ENCODE measurements around the gene CCDC73.
A peak's percentile ranks its signal among the peaks of the same experiment; 100 is the strongest.

CCDC73 gene

DNA sequence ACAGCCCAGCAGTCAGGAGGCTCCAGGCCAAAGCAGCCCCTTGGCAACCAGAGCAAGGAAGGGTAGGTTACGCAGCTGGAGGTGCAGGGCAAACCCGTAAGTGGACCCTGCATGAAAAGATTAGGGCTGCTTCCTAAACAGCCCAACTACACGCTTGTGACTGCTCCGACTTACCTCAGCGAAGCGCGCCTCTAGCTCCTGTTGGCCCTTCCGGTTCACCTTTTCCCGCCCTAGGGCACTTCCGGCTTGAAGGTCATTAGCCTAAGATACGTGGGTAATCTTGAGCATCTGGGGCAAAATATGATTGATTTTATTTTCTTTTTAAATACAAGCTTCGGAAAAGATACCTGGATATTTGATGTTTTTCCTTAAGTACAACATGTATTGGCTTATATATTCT, at the start of gene CCDC73:
Gene CCDC73 (minus strand): TSS at position 224 of the 400 bp plus-strand sequence. CDS start 34,419 bp downstream, outside the sequence.
- DNase-seq, result no peak

DNA sequence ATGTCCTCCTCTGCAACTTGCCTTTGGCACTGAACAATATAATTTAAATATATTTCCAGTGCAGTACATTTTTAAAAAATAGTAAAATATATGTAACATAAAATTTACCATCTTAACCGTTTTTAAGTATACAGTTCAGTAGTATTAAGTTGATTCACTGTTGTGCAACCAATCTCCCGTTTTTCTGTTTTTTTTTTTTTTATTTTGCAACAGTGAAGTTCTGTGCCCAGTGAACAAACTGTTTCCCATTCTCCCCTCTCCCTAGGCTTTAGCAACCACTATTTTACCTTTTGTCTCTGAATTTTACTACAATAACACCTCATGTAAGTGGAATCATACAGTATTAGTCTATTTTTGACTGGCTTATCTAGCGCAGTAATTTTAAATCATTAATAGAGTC, 49.1 kb upstream of the CCDC73 start:
- no peak for DNase-seq

DNA sequence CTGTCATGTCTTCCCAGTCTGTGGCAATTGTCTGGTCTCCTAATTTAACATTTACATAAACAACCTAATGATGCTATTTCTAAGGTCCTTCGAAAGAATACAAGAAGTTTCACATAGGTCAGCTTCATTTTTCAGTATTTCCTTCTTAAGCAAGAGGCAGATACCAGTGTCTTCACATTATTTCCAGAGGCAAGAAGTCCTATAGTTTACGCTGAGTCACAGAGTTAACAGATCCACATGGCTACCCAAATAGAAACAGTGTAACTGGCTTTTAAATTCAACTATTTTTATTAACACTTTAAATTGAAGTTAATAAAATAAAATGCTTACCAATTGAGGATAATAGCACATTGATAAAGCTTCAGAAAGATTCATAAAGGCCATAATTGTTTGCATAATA, 46.1 kb upstream of the CCDC73 start:
- DNase-seq, result no peak

DNA sequence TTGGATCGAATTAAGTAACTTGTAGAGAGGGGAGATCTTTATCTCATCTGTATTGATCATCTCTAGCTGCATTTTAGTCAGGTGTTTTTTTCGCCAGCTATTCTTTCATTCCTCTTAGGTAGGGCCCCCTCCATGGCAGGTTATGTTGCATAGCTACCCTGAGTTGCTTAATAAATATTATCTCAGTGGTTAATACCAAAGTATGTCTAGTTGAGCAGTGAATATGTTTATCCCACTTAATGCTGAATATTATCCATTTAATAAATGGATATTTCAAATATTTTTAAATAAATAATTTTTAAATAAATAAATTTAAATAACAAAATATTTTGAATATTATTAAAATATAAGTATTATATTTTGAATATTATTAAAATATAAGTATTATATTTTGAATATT, 44.8 kb upstream of the CCDC73 start:
- DNase-seq, result no peak

DNA sequence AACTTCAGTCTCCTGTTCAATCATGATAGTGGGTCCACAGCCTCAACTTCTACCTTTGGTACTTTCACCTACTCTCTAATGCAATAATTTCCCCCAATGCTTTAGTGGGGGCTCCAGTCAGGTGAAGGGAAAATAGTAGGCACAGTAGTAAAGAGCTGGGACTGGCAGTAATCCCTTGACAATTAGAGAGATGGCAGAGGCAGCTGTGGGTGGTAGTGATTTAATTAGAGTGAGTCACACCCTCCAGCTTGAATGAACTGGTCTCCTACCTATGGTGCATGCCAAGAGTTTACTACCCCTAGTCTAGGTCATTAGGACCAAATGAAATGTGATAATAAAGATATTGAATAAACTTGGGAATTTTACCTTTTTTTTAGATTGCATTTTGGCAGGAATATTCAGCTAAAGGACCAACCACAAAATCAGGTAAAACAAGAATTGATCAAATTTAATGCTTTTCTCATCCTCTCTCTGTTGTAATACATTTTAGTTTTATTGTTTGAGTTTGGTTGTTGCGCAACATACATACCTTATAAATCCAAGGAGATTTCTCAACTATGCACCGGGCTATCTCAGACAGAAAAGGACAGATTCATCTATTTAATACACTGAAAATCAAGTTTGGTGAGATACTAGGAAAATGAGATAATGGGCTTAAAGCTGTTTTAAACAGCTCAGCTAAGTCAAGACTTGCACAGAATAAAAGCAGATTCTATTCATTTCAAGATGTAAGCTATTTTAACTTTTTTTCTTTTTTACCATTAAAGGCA, 44.2 kb upstream of the CCDC73 start:
- DNase-seq, result no peak

DNA sequence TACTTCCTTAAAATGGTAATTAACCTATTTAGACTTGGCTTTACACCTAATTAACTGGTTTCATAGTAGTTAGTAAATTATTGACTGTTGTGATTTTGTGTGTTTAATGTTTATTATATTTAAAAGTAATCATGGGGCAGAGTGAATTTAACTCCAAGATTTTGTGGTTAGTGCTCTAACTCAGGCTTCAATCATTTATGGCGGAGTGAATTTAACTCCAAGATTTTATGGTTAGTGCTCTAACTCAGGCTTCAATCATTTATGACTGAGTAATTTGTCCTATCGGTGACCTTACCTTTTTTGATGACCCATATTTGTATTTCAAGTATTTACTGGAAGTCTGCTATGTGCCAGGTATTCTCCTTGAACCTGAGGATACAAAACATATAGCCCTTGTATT, 42.5 kb upstream of the CCDC73 start:
- DNase-seq, result no peak

DNA sequence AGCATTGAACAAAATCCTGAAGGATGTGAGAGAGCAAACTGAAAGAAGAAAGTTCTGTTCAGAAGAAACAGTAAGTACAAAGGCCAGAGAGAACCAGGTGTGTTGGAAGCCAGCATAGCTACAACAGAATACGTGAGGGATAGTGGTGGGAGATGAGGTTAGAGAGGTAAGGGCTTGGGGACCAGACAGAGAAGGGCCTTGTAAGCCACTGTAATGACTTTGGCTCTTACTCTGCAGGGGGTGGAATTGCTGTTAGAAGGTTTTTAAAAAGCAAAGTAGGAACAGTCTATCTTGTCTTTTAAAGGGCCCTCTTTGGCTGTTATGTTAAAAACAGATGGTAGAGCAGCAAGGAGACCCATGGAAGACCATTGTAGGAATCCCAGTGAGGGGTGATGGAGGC, 39.5 kb upstream of the CCDC73 start:
- no peak for DNase-seq

DNA sequence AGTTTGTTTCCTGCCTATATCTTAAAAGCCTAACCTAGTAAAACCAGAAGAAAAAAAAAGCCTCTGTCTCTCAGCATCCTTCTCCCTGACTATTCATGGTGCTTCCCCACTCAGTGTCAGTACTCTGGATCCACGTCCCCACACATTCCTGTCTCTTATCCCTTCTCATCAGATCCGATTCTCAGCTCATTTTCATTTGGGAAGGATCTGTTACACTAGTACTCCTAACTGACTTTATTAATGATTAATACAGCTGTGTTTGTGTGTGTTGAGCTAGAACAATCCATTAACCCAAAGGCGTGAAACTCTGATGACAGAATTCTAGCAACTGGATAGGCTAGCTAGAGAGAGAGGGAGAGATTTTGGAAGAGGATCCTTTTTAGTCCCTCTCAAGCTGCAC, 36.8 kb upstream of the CCDC73 start:
- DNase-seq, result no peak

DNA sequence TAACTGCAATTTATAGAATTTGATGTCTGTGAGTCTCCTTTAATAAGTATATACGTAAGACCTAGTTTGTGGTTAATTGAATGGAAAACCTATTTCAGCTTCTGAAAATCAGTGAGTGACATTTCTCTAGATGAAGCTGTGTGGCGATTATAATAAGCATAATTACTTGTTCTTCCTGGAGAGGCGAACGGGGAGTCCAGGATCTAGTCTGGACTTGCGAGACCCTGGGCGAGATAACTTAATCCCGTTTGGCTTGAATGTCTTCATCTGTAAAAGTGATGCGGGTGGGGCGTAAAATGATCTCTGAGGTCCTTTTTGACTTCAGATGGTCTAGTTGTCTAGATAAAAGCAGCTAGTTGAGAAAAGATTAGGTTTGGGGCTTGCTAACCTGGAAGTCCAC, 36.3 kb upstream of the CCDC73 start:
- no peak for DNase-seq

DNA sequence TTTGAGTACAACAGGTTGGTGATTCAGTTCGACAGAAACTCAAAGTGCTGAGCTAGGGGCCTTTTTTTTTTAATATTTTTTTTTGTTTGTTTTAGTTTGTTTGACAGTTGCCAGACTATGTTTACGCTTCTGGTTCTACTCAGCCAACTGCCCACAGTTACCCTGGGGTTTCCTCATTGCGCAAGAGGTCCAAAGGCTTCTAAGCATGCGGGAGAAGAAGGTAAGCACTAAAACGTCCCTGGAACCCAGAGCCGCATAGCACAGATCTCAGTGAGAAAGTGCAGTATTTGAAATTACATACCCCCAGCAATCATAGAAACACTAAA, 35.9 kb upstream of the CCDC73 start:
- DNase-seq, result peak; percentile 75

DNA sequence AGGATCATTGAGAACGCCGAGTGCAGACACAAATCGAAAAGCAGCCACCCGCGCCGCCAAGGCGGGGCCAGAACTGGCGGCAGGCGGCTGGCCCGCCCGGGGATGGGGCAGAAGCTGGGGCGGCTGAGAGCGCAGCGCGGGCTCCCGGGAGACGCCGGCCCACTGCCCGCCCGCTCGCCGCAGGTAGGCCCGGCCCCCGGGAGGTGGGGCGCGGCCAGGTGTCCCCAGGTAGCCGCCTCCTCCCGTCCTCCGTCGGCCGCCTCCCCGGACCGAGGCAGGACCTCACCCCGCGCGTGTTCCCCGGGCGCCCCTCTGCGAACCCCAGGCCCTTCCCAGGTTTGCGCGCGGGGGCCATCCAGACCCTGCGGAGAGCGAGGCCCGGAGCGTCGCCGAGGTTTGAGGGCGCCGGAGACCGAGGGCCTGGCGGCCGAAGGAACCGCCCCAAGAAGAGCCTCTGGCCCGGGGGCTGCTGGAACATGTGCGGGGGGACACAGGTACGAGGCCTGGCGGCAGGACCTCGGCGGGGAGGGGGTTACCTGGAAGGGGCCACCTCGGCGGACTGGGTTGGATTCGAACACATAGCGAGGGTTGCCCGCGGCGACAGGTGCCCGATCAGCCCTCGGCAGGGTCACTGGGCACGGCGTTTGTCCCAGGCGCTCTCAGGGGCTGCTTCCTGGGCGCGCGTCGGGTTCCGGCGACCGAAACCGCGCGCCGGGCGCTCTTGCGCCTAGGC, 35.4 kb upstream of the CCDC73 start, which contains the start of gene PRRG4:
Gene PRRG4 (plus strand): TSS at position 248 of the 733 bp plus-strand sequence. CDS start 603 bp downstream, outside the sequence.
- DNase-seq, result peak; percentile 87

DNA sequence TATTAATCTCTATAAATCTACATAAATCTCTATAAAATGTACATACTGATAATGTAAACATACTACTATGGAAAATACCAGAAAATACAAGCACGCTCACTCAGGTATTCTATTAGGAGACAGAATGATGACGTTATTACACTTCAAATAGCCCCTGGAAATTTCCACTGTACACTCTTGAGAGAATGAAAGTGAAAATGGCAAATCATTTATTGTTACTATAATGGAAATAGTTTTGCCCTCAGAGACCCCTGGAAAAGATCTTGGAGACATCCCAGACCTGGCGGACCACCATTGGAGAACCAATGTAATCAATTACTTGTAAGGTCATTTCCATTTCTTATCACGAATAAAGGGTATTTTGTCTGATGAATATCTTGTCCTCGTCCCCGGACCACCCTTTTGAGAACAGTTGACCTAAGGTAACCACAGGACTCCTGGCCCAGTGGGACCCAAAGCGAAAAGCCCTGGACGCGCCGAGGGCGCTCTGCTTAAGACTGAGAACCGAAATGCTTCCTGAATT, 34.8 kb upstream of the CCDC73 start:
- peak; percentile 42 for DNase-seq

DNA sequence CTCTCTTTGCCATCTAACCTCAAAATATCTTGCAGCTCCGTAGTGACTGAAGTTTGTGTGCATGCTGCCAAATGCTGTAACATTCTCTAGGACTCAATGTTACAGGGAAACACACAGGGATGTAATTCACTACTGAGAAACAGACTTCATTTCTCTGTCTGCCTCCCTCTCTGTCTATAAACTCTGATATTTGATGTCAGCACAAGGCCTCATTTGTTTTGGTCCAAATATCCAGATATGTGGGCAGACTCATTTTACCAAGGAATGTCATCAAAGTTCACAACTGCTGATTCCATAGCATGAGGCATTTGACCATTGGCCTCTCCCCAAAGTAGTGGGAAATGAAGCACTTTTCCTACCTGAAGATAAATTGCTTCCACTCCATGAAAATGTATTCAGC, 32.8 kb upstream of the CCDC73 start:
- DNase-seq, result no peak

DNA sequence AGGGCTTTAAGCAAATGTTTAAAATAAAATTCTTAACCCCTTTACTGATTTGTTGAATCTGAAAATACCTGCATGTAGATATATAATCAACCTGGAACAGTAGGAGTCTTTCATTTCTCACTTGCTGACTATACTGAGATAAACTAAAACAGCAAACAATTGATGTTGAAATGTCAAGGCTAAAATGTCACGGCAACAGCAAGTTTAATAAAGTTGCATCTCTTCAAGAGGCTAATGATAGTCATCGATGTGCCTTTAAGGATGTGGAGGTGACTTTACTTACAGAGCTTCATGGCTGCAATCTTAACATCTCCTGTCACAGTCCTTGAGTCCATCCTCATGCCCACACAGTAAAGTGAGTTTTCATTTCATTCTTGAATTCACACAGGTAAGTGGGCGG, 31.7 kb upstream of the CCDC73 start:
- no peak for DNase-seq

DNA sequence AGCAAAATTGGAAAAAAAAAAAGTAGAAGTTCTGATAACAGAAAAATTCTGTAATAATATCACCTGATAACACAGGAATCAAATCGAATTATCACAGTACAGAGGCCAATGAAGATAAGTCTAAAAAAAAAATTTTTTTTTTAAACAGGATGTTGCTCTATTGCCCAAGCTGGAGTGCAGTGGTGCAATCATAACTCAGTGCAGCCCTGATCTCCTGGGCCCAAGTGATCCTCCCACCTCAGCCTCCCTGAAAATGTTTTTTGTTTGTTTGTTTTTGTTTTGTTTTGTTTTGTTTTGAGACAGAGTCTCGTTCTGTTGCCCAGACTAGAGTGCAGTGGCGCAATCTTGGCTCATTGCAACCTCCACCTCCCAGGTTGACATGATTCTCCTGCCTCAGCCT, 29.2 kb upstream of the CCDC73 start:
- peak; percentile 40 for DNase-seq

DNA sequence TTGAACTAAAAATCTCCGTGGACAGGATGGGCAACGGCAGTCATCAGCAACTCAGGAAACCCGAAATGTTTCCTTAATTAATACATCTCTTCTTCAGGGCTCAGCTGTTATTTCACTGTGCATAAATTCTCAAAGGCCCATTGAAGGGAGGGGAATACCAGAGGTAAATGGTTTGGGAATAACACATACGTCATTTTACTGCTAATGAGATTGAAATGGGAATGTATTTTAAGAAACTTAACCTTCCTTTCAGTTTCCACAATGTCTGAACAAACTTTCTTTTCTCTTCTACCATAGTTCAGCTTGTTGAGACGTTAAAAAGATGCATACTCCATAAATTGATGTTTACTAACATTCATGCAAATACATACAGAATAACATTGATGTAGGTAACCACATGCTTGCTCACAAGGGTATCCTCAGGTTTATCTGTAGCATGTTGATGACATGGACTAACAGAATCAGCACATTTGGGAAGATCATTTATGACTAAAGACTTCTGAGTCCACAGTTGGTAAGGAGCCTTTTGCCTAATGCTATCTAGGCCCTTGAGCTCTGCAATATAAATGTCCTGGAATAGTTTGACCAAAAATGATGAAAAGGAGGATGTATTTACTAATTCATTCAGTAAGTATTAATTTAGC, 27.6 kb upstream of the CCDC73 start:
- DNase-seq, result no peak

DNA sequence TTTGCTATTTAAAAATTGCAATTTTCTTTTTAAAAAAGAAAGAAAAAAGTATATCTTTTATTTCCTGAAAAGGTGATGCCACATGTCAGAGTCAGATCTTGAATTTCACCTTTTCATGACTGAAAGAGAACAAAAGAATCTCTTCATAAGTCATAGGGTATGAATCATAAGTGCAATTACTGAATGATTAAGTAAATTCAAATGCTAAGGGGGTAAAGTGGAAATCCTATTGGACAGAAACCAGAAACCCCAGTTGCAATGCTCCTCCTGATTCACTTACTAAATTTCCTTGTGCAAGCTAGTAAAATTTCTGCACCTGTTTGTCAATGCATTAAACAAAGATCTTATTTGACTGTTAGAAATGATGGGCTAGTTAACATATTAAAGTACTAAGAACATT, 27.1 kb upstream of the CCDC73 start:
- DNase-seq, result no peak

DNA sequence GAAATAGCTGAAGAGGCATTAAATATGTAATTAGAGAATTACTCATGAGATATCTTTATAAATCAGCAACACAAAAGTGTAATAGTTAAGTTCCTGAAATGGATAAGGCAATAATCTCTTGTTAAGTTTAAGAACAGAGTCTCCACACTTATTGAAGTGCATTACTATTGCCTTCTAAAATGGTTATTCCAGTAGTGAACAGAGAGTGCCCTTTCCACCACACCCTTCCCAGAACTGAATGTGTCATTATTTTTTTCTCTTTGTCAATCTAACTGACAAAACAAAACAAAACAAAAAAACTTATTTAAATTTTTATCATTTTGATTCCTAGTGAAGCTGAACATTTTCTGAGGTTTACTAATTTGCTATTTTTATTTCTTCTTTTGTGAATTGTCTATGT, 26.0 kb upstream of the CCDC73 start:
- no peak for DNase-seq

DNA sequence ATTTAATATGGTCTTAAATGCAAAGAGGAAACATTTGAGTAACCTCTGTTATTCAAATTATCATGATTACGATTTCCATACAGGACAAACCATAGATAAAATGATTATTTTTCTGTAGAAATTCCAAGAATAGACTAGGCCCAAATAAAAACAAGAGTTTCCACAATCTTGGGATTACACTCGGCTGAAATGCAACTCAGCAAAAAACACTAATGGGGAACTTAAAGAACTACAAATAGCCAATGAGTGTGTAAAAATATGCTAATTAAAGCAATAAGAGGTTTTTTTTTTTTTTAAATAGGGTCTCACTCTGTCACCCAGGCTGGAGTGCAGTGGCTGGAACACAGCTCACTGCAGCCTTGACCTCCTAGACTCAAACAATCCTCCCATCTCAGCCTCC, 24.7 kb upstream of the CCDC73 start:
- DNase-seq, result no peak

DNA sequence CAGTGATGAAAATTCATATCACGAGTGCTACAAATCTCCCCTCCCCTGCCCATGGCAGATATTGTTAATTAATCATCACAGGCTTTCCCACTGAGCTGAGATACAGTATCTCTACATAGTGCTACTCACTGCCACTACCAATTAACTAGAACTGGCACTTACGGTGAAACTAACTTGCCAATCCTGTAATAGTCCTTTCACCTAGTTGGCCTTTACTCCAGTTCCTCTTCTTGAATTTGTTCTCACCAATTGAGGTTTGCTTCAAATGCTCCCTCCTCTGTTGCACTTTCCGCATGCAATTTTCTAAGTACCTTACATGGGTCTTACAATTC, 23.4 kb upstream of the CCDC73 start:
- DNase-seq, result no peak

DNA sequence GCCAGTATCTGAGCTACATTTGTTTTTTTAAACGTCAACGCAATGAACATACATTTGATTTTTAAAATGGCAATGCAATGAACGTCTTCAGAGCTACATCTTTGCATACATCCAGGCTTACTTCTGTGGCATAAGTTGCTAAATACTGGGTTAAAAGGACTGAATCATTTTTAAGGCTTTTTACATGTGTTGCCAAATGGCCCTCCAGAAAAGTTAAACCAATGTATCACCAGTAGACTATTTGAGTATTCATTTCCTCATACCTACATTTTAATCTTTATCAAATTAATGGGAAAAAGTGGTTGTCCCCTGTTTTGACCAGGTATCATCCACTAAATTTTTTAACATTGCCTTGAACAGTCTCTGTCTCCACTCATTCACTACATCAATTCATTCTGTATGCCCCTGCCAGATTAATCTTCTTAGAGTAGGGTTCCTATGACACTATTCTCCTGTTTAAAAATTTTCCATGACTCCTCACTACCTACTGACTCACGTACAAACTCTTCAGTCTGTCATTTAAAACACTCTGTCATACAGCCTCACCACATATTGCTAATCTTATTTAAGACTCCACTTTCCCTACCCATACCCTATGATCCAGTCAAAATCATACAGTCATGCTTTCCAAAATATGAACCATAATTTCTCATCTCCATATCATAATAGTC, 22.9 kb upstream of the CCDC73 start:
- no peak for DNase-seq

DNA sequence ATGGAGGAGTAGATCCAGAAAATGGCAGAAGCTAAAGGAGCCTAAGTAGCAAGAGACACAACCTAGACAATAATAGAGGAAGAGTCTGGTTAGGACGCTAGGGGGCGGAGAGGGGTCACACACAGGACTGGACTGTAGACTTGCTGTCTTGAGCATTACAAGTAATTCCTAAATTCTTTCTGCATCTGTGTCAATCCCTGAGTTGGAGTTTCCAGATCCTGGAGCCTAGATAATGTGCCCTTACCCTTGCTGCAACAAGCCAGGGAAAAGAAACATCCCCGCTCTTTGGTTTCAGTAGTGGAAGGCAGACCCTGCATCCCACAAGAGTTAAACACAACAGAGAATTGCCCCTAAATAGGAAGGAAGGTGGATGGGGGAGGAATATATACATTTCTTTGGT, 14.9 kb upstream of the CCDC73 start:
- DNase-seq, result peak; percentile 90

DNA sequence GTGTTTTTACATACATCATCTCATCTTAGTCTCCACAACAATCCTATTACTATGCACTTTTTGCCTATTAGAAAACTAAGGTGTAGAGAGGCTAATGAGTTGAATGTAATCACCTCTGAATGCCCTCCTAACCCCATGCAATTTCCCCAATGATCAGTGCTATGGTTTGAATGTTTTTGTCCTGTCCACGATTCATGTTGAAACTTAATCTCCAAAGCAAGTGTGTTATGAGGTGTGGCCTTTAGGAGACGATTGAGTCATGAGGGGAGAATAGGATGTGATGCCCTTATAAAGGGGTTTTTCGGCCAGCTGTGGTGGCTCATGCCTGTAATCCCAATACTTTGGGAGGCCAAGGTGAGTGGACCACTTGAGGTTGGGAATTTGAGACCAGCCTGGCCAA, 2.0 kb upstream of the CCDC73 start:
- no peak for DNase-seq
